PFSK-1 (cell line): ENCODE measurements around the gene MIOX.
A peak's percentile ranks its signal among the peaks of the same experiment; 100 is the strongest.

Source experiments
- FOXP2 ChIP-seq: optimal IDR thresholded peaks from 2 replicates; pipeline ENCODE3; 2011; ENCODE audit warnings: borderline replicate concordance, control low read depth, inconsistent platforms; ENCODE audit not compliant: insufficient read depth; ENCODE audit errors: extremely low read length, extremely low read depth
- POLR2AphosphoS5 ChIP-seq: IDR thresholded peaks from 2 replicates; pipeline ENCODE4 v1.6.1; 2012; ENCODE audit warnings: low read depth, mild to moderate bottlenecking, control low read depth, low read length, moderate library complexity
- SIN3A ChIP-seq: IDR thresholded peaks from 2 replicates; pipeline ENCODE4 v1.6.1; 2012; ENCODE audit warnings: mild to moderate bottlenecking, low read length, moderate library complexity, borderline replicate concordance; ENCODE audit not compliant: insufficient read depth
- TAF1 ChIP-seq: IDR thresholded peaks from 2 replicates; pipeline ENCODE4 v1.6.1; 2012; ENCODE audit warnings: low read length, control low read depth, borderline replicate concordance; ENCODE audit not compliant: insufficient read depth
- TF ChIP-seq, protein P1 (sequence below), 2 experiments: IDR thresholded peaks; 2 replicates each; pipeline versions ENCODE4 v1.6.1 to v1.8.0; 2011 to 2012; ENCODE audit warnings: low read depth in 2 of 2, low read length in 2 of 2, control low read depth in 1 of 2, inconsistent platforms in 1 of 2, mild to moderate bottlenecking in 1 of 2, moderate library complexity in 1 of 2; ENCODE audit not compliant: insufficient read depth in 1 of 2

MIOX gene

DNA sequence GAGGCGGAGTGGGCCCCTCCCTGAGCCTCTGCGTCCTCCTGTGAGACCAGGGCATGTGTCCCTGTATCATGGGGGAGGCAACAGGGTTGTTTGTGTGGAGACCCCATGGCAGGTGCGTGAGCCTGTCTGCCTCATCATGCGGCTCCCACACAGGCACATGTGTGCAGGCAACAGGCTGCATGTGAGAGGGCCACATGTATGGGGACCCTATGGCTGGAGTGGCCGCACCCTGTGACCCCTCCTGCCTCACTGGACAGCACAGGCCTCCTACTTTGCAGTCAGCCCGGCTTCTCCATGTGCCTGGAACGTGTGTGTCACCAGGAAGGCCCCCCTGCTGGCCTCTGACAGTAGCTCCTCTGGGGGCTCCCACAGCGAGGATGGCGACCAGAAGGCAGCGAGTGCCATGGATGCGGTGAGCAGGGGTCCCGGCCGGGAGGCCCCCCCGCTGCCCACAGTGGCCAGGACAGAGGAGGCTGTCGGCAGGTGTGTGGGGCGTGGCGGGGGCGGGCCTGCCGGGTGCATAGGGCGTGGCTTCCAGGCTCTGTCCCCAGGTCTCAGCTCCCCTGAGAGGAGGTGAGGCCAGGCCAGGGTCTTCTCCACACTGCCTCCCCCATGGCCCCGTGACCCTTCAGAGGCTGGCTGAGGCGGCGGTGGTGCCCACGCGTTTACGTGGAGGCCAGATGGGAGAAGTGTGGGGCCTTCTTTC is 46.0 kb upstream of the MIOX start:
- TF ChIP-seq, protein P1, sequence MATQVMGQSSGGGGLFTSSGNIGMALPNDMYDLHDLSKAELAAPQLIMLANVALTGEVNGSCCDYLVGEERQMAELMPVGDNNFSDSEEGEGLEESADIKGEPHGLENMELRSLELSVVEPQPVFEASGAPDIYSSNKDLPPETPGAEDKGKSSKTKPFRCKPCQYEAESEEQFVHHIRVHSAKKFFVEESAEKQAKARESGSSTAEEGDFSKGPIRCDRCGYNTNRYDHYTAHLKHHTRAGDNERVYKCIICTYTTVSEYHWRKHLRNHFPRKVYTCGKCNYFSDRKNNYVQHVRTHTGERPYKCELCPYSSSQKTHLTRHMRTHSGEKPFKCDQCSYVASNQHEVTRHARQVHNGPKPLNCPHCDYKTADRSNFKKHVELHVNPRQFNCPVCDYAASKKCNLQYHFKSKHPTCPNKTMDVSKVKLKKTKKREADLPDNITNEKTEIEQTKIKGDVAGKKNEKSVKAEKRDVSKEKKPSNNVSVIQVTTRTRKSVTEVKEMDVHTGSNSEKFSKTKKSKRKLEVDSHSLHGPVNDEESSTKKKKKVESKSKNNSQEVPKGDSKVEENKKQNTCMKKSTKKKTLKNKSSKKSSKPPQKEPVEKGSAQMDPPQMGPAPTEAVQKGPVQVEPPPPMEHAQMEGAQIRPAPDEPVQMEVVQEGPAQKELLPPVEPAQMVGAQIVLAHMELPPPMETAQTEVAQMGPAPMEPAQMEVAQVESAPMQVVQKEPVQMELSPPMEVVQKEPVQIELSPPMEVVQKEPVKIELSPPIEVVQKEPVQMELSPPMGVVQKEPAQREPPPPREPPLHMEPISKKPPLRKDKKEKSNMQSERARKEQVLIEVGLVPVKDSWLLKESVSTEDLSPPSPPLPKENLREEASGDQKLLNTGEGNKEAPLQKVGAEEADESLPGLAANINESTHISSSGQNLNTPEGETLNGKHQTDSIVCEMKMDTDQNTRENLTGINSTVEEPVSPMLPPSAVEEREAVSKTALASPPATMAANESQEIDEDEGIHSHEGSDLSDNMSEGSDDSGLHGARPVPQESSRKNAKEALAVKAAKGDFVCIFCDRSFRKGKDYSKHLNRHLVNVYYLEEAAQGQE (IDR thresholded peaks at IDR 0.05; ENCODE audit: insufficient read depth in 1 of 2, low read depth in 2 of 2, low read length in 2 of 2), result no peak
- no peak for TF ChIP-seq TAF1

- TF ChIP-seq POLR2AphosphoS5 (no peak), SIN3A (no peak), FOXP2 (no peak)
- TF ChIP-seq, protein P1 (IDR thresholded peaks at IDR 0.05; ENCODE audit: insufficient read depth in 1 of 2, low read depth in 2 of 2, low read length in 2 of 2), result no peak
Measured at GRCh38 chr22:50441428-50441993, 45.1 kb upstream of the MIOX start.

DNA sequence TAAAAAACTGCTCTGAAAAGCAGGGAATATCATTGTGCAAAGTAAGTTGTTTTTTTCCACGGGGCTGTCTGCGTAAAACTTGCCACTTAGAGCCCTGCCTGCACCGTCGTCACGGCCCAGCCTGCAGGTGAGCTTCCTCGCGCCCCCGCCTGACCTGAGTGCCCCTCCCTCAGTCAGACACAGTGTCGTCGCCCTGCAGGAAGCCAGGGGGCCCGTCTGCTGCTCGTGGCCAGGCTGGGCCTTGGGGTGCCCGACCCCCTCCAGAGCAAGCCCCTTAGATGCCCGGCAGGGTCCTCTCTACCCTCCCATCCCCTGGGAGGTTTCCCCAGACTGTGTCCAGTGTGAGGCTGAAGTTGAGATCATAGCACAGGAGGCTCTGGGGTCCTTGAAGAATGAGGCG is 43.5 kb upstream of the MIOX start:
- TF ChIP-seq FOXP2 (no peak), SIN3A (no peak), TAF1 (no peak)
- TF ChIP-seq, protein P1 (IDR thresholded peaks at IDR 0.05; ENCODE audit: insufficient read depth in 1 of 2, low read depth in 2 of 2, low read length in 2 of 2), result no peak

DNA sequence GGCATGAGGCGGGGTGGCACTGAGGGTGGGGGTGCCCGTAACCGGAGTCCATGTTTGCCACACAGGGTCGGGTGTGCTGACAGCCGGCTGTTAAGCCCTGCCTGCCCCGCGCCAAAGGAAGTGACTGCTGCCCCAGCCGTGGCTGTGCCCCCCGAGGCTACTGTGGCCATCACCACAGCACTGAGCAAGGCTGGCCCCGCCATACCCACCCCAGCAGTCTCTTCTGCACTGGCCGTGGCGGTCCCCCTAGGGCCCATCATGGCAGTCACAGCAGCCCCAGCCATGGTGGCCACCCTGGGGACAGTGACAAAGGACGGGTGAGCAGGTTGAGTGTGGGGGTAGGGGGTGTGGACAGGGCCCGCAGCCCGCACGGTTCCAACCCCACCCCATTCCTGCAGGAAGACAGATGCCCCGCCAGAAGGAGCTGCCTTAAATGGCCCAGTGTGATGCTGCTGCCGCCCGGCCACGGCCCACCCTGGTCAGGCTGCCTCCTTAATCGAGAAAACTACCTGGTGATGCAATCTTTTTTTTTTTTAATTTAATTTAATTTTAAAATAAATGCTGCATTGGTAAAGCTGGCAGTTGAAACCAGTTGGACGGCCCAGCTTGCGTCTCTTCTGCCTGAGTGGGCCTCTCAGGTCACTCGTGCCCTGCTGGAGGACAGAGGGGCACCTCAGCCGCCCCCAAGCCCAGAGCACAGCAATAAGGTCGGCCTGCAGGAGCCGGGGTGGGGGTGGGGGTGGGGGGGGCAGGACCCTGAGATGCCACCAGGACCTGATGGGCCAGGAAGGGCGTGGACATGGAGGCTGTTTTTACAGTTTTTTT is 42.6 kb upstream of the MIOX start:
- TF ChIP-seq POLR2AphosphoS5 (peak; percentile 55; the same call in 1 of the 2 replicates), TAF1 (no peak)

DNA sequence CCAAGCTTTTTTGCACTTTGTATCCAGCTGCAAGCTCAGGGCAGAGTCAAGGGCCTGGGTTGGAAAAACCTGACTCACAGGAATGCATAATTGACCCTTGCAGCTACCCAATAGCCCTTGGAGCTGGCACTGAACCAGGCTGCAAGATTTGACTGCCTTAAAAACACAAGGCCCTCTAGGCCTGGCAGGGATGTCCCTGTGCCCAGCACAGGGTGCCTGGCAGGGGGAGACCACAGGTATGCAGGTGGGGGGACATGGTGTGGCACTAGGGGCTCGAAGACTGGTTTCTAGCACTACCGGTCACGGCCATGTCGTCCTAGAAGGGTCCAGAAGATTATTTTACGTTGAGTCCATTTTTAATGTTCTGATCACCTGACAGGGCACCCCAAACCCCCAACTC is 42.0 kb upstream of the MIOX start:
- TF ChIP-seq FOXP2 (no peak), SIN3A (no peak), POLR2AphosphoS5 (no peak), TAF1 (no peak)
- TF ChIP-seq, protein P1 (IDR thresholded peaks at IDR 0.05; ENCODE audit: insufficient read depth in 1 of 2, low read depth in 2 of 2, low read length in 2 of 2), result no peak
